Right ventricle myocardium inferior (tissue), 1 donor: ENCODE results near the gene IMMP2L. TPM values are rescaled to one million over a fixed set of nuclear protein-coding genes. Genes with fewer than 3 reads are reported as not detected.

ENCODE experiments used
- ATAC-seq: fragments of 200-7000 bp; cut with Tn5 transposase; one replicate; pipeline ENCODE4 v1.9.1; 2020; ENCODE audit warnings: mild to moderate bottlenecking, moderate library complexity
- DNase-seq: peaks from one replicate; pipeline ENCODE4 v3.0.0; 2021; ENCODE audit errors: missing footprints
- intact Hi-C: fragments of 100-400 bp; cut with DNase I; formaldehyde crosslinking; loops from one replicate; pipeline ENCODE4 v1.11.0; 2022
- total RNA-seq: library from RNA; stranded (reverse); fragmentation: NEBNext Ultra II Directional; extraction: Animal tissue kit (Norgen Biotek cat#: 25700); gene quantifications from one replicate; pipeline ENCODE4 v1.2.1, GENCODE V29; 2021
- donor health status: DM: no; HTN: yes; CAD: no; lungs with severe emphysema.

IMMP2L gene
- total RNA-seq, 1 donor from 2014 or later = 14.3 TPM

- ATAC-seq (no peak), DNase-seq (no peak)
- intact Hi-C loops = loop anchor here (10.0 kb wide), 1 partner anchor 555 kb away; no protein-coding TSS in a partner anchor
Measured at GRCh38 chr7:110929480-110930249, 632.6 kb downstream of the IMMP2L start.

- ATAC-seq (no peak), DNase-seq (no peak)
- intact Hi-C loops = loop anchor here (10.0 kb wide), 1 partner anchor 562 kb away; no protein-coding TSS in a partner anchor
Measured at GRCh38 chr7:110922906-110923305, 639.4 kb downstream of the IMMP2L start.

DNA sequence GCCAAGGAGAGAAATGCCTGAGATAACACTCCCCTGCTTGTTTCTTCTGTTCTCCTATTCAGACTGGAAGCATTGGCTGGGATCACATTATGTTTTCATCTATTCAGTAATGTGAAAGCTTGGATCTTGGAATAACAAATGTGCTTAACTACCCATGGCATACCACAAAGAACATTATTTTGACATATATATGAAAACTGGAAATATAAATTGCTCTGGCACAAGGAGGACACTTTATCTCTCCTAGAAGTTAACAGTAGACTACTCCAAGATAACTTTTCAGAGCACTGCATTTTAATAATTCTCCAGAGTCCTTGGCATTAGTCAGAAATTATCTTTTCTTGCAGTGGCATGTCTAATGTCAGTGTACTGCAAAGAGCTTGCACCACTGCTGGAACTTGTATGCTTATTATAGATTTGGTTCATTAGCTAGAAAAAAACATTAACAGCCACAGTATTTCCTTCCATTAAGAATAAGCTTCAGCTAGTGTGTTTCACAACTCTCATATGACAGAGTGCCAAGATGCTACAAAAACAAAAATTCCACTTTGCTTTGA, 640.6 kb downstream of the IMMP2L start:
- intact Hi-C loops = loop anchor here (10.0 kb wide), 1 partner anchor 563 kb away; no protein-coding TSS in a partner anchor
- DNase-seq (no peak), ATAC-seq (peak; percentile 34)

- intact Hi-C loops = no loop called here
- DNase-seq (no peak), ATAC-seq (no peak)
Measured at GRCh38 chr7:110918949-110919548, 643.2 kb downstream of the IMMP2L start.

DNA sequence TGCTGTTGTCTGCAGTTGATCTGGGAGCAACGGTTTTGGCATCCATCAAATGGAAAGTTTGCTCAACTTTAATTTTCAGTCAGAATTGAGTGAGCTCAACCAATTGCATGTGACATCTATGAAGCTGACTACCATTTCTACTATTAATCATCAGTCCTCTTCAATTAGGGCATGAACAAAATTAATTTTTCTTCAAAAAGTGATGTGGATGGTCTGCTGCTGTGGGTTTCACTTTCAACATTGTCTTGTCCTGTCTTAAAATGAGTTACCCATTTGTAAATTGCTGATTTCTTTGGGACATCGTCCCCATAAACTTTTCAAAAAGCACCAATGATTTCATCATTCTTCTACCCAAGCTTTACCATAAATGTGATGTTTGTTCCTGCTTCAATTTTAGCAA, 648.0 kb downstream of the IMMP2L start:
- intact Hi-C loops = no loop called here
- ATAC-seq = no peak

DNA sequence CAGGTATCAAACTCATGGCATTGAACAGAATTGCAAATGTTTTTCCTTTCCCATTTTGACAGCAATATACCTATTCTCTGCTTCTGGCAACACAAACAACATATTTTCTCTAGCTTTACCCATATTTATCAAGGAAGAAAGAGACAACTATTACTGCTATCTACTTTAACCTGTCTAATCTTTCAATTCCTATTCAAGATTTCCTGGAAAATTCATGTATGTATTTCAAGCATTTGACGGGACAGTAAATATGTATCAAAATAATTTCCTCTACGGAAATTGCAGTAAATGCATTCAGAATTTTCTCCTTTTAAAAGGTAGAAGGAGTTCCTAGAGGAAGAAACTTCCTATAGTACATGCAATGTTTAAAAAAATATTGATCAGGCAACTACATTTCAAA, 650.7 kb downstream of the IMMP2L start:
- DNase-seq = no peak
- intact Hi-C loops = no loop called here
- no peak for ATAC-seq

More for the DNA sequence above, 648.0 kb downstream of the IMMP2L start:
- no peak for DNase-seq

DNA sequence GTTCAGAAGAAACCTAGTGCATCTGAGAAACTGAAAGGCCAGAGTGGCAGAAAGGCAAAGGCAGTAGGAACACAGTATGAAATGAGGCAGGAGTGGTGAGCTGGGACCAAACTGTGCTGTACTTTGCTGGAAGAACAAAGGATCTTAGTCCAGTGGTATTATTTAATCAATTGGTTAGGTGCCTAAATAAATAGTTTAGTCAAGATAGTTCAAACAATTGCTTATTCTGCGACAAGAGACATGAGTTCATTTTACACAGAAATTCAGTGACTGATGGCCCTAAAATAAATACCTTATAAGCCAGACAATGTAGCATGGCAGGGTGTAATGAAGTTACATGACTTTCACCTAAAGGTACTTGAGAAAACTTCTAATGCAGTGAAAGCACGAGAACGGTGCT, 653.2 kb downstream of the IMMP2L start:
- no peak for ATAC-seq
- intact Hi-C loops = no loop called here
- DNase-seq = no peak

DNA sequence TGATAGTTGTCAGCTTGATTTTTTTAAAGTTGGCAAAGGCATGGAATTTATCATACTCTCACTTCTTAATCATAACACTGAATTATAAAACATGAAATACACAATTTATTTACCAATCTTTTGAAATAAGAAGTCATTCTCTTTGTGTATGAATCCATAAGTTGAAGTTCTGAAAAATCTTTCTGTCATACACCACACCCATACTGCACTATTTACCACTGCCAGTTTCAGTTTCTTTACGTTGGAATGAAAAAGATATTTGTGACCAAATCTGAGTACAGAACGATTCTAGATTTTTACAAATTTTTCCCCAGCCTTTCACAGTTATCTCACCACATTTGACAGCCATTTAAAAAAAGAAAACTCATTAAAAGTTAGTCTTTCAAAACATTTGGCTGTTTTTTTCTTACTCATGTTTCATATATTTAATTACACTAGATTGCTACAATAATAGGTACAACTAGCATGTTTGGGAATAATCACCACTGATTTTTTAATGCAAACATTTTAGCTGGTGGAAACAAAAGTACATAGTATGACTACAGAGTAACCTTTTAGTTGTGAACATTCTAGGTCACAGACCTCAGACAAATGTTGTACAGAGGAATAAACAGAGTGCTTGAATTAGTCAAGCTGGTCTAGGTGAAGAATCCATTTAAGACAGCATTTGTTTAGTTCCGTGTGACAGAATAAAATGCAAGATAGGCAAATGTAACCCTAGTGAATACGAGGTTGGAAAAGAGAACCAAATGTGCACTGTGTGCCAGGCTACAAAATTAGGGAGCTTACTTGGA, 656.3 kb downstream of the IMMP2L start:
- DNase-seq = no peak
- intact Hi-C loops = no loop called here
- no peak for ATAC-seq

- intact Hi-C loops = no loop called here
- ATAC-seq = no peak
- DNase-seq = no peak
Measured at GRCh38 chr7:110898516-110898915, 663.8 kb downstream of the IMMP2L start.

DNA sequence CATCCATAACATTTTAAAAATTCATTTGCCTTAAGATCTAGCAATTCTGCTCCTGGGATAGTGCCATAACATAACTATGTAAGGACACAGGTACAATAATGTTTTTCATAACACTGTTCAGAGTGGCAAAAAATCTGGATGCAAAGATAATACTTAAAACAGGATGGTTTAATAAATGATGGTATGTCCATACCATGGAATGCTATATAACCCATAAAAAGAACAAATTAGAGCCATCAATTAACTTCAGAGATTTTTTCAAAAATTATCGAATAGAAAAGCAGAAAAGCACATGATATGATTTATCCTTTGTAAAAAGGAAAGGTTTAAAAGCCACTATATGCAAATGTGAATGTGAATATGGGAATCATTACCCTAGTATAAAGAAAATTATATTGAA, 664.8 kb downstream of the IMMP2L start:
- intact Hi-C loops = no loop called here
- ATAC-seq (no peak), DNase-seq (no peak)

GRCh38 chr7:110894111-110894510, 668.2 kb downstream of the IMMP2L start:
- DNase-seq = no peak

DNA sequence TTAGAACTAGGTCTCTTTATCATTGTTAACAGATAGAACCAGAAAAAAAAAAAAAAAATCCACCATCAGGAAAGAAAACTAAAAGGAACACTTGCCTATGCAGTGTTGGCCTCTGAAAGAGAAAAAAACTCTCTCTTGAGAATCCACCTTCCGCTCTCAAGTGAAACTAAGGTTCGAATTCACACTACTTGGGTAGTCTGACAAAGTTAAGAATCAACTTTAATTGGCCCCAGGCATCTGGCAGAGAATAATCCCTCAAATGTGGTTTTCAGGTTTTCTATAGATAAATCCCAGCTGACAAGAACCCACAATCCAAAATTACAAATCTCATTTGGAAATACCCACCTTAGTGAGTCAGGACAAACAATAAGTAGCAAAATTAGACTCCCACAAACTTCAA, 671.1 kb downstream of the IMMP2L start:
- intact Hi-C loops = no loop called here
- ATAC-seq = no peak
- no peak for DNase-seq

More at GRCh38 chr7:110894111-110894510, 668.2 kb downstream of the IMMP2L start:
- ATAC-seq = no peak
- intact Hi-C loops = no loop called here

DNA sequence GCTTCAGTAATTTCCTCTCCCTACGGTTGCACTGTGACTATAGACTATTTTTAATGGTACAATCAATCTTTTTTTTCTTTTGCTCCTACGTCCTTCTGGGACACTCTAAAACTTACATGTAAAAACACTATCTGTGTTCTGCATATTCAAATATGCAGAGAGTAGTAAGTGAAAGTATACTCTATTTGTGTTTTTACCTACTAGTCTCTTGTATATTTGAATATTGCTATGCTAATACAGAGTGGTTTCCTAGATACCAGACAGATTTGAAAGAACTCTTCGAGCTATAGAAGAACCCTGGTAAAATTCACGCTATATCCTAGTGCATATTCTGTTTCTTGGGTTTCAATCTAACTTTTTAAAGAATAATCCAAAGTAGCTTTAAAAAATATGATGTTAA, 672.2 kb downstream of the IMMP2L start:
- intact Hi-C loops = no loop called here
- ATAC-seq (no peak), DNase-seq (no peak)

DNA sequence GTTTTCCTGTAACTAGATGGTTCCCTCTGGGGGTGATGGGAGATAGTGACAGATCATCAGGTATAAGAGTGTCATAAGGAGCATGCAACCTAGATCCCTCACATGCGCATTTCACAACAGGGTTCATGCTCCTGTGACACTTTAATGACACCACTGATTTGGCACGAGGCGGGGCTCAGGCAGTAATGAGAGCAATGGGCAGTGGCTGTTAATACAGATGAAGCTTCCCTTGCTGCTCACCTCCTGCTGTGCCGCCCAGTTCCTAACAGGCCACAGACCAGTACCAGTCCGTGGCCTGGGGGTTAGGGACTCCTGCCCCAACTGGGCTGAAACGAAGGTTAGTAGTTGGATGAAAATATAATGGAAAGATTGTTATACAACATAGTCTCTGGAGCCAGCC, 673.0 kb downstream of the IMMP2L start:
- DNase-seq (no peak), ATAC-seq (no peak)
- intact Hi-C loops = no loop called here

DNA sequence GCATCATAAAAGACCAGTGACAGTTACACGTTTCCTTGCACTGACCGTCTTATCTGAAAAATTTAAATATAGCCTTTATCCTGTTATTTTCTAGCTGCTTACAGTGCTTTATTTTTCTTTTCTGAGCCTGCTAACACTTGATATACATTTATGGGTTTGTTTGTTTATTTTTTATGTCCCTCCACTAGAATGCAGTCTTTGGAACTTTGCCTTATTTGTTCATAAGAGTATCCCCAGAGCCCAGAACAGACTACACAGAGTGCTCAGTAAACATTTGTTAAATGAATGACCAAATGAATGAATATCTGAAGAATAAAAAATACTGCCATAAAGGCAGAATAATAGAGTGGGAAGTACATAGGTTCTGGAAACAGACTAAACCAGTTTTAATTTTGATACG, 673.7 kb downstream of the IMMP2L start:
- intact Hi-C loops = no loop called here
- ATAC-seq (no peak), DNase-seq (no peak)

DNA sequence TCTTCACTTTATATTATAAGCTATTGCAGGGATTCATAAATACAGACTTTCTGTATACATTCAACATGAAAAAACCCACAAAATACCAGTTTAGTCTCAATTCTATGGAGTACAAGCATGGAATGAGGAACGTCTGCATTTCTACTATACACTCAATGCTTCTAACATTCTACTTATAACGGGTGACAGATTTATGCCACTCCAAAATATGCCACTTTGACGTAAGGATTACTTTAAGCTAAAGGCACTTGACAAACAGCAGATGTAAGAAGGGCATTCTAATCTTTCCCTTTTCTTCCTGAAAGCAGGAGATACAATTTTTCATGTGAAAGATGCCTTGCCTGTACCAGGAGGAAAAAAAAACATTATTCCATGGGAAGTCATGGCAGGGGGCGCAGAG, 676.8 kb downstream of the IMMP2L start:
- no peak for DNase-seq
- ATAC-seq = no peak
- intact Hi-C loops = no loop called here

- DNase-seq (no peak), ATAC-seq (peak; percentile 42)
- intact Hi-C loops = no loop called here
Measured at GRCh38 chr7:110881721-110882120, 680.6 kb downstream of the IMMP2L start.

- intact Hi-C loops = no loop called here
- no peak for ATAC-seq
- no peak for DNase-seq
Measured at GRCh38 chr7:110880971-110881370, 681.3 kb downstream of the IMMP2L start.

DNA sequence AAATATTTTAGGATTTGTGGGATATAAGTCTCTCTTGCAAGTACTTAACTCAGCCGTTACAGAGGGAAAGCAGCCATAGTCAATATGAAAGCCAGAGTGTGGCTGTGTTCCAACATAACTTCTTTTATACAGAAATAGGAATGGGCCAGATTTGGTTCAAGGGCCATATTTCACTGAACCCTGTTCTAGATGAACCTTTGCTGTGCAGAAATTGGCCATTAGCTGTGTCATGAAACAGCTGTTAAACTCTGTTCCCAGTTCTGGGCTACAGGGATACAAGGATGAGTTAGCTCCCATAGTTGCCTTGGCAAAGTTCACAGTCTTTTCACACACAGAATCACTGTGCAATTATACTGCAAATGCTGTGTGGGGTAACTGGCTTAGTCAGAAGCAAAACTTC, 685.3 kb downstream of the IMMP2L start:
- DNase-seq = no peak
- intact Hi-C loops = no loop called here
- peak; percentile 84 for ATAC-seq
